Nucleus accumbens (tissue), 56 donors: ENCODE measurements around the gene ELF5.

ENCODE experiments used
- DNase-seq, 56 donors: peaks; one replicate each; lab custom pipeline; 2025; lab: John Stamatoyannopoulos, UW

ELF5 gene

GRCh38 chr11:34459507-34460162, 54.0 kb downstream of the ELF5 start:
- DNase-seq, result no peak

- DNase-seq, result no peak
Observed at GRCh38 chr11:34458525-34458924, 55.1 kb downstream of the ELF5 start.

GRCh38 chr11:34457607-34458006, 56.0 kb downstream of the ELF5 start:
- no peak for DNase-seq

DNA sequence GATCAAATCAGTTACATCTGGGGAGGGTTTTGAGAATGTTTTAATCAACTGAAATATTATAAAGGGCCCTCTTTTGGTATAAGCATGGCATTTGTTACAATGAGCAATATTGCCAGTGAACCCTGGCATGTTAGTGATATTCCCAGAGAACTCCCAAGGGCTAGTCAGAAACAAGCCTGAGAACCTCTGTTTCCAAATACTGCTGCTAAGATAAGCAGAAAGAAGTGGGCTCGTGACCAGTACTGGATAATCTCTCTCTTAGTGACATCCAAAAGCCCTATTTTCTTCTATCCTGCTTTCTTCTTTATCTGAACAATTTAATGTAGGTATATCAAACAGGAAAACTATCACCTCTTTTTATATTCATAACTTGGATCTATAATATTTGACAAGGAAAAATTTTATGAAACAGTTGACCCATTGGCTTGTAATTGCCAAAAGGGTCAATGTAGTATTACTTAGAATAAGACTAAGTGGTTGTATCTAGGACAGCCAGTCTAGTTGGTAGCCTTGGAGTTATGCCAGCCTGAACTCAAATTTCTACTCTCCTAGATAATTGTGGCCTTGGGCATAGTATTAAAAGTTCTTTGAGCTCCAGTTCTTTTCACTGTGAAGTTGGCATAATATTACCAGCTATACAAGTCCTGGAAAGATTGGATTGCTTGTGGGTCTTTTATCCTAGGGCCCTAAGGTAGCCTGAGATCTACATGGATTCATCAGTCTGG, 59.1 kb downstream of the ELF5 start:
- peak in 1 of 56 donors; percentile 0 for DNase-seq

DNA sequence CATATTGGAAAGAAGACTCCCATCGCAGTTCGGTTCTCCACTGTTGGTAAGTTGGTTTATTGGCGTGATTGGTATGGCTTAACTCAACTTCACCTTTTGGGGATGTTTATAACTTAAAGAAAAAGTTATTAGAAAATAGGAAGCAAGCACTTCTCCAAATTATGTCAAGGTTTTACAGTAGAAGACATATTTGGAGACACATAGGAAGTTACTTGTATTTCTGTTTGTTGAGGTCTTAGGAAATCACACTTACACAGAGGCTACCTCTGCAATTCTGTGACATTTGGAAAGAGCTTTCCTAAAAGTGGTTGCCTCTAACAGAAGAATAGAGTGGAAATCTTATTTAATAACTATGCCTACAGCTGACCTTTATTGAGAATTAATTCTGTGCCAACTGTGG, 62.5 kb downstream of the ELF5 start:
- no peak for DNase-seq

DNA sequence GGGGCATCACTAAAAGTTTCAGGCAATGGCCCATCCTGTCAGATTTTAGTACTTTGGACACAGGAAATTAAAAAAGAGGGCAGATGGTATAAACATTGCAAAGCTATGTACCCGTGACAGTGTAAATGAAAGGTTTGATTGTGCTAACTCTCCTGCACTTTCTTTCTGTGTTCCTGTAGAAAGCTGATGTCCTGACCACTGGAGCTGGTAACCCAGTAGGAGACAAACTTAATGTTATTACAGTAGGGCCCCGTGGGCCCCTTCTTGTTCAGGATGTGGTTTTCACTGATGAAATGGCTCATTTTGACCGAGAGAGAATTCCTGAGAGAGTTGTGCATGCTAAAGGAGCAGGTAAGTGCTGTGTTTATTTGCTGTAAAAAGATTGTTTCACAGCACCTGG, 64.6 kb downstream of the ELF5 start:
- no peak for DNase-seq

GRCh38 chr11:34448223-34448994, 65.2 kb downstream of the ELF5 start:
- DNase-seq, result no peak

GRCh38 chr11:34447044-34447443, 66.5 kb downstream of the ELF5 start:
- no peak for DNase-seq

DNA sequence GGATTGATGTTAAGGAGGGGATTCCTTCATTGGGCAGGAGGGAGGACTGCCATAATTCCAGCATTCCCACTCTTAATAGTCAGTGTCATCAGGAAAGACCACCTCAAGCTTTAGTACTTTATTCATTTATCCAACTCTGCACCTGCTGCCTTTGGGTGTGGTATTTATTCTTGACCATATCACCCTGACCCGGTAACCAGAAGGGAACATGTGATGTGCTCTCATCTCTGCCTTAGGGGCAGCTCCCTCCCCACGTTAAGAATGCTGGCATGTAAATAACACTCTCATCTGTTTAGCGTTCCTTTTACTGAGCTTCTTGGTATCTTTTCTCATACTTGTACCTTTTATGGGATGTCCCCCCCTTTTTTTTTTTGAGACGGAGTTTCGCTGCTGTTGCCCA, 67.2 kb downstream of the ELF5 start:
- DNase-seq, result no peak

DNA sequence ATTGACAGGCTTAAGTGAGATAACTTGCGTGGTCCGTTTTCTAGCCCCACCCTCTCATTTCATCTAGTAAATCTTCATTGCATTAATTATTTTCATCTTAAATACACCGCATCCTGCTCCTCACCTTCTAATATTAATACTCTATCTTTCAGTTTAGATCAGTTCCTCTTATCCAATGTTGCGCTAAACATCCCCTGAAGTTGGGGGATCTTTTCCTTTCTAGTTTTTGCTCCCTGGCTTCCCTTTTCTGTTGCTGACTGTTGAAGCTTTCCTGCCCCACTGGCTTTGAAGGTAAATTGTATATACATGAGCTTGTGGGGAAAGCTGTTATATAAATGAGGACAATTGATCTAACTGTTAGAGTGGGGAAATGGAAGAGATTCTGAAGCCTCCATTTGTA, 67.6 kb downstream of the ELF5 start:
- DNase-seq, result no peak

- no peak for DNase-seq
Observed at GRCh38 chr11:34444428-34444827, 69.2 kb downstream of the ELF5 start.

GRCh38 chr11:34443136-34443535, 70.5 kb downstream of the ELF5 start:
- DNase-seq, result no peak

DNA sequence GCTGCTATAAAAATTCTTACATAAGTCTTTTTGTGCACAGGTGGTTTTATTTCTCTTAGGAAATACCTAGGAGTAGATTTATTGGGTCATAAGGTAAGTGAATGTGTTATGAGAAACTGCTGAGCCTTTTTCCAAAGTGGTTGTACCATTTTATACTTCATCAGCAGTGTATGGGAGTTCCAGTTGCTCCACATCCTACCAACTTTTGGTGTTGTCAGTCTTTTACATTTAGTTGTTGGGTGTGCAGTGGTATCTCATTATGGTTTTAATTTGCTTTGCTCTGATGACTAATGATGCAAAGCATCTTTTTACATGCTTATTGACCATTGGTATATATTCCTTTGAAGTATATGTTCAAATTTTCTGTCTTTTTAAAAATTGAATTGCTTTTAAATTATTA, 71.8 kb downstream of the ELF5 start:
- no peak for DNase-seq

- DNase-seq, result no peak
Observed at GRCh38 chr11:34439610-34440198, 73.9 kb downstream of the ELF5 start.

DNA sequence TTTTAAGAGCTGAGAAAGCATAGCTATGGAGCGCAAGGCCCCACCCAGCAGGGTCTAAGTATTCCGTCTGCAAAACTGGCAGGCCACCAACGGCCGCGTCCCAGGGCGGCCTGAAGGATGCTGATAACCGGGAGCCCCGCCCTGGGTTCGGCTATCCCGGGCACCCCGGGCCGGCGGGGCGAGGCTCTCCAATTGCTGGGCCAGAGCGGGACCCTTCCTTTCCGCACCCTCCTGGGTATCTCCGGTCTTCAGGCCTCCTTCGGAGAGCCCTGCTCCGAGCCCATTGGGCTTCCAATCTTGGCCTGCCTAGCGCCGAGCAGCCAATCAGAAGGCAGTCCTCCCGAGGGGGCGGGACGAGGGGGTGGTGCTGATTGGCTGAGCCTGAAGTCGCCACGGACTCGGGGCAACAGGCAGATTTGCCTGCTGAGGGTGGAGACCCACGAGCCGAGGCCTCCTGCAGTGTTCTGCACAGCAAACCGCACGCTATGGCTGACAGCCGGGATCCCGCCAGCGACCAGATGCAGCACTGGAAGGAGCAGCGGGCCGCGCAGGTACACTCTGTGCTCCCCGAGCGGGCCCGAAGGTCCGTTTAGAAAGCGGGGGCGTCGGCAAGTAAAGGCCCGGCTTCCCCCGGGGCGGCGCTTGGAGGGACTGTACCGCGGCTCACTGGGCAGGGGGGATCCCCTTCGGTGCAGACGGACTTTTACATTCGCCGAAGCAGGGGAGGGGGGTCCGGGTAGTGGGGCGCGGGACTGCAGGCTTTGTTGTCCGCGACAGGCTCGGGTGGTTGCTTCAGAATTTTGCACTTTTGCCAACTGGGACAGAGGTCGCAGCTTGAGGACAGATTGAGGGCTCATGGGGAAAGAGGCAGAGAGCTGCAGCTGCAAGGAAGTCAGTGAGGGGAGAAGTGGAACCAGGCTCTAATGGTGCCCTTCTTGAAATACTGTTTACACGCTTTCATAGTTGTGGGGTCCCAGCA, 74.8 kb downstream of the ELF5 start, which contains the start of gene CAT:
CAT (plus strand) TSS at position 406 of the 979 bp plus-strand sequence; CDS start at position 486, 80 bp downstream.
- peak; percentile 71 to 97 (median 93) for DNase-seq

DNA sequence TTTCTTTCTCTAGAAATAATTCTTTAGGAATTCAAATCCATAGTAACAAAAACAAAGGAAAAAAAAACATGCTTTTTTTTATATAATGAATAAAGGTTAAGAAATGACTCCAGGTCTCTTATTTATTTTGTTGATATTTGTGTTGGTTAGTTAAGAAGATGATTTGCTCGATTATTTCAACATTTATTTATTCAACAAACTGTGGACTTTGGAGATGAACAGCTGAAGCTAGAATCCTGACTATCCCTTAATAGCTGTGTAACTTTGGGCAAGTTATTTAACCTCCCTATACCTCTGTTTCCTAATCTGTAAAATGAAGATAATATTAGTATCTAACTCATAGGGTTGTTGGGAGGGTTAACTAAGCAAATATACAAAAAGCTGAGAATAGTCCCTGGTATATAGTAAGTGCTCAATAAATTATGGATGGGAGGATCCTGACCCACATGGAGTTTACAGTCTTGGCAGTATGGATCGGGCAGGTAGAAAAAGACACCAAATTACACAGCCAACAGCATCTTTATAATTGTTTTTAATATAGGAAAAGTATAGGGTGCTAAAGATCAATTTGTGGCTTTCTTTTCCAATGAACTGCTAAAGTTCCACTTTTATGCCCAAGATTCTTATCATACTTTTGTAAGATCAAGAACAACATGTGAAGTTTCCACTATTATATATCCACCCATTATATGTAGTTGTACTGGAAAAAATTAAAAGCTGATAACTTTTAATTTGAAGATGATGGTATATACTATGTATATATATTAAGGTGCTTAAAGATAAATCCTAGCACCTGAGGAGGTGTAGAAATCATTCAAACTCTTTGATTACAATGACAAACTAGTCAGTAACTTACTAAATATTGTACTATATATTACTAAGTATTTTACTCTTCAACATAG, 76.1 kb downstream of the ELF5 start:
- no peak for DNase-seq

GRCh38 chr11:34433899-34434298, 79.7 kb downstream of the ELF5 start:
- DNase-seq, result no peak

GRCh38 chr11:34432822-34433221, 80.8 kb downstream of the ELF5 start:
- DNase-seq, result no peak

- DNase-seq, result no peak
Observed at GRCh38 chr11:34431979-34432378, 81.6 kb downstream of the ELF5 start.
